22Rv1 (cell line): ENCODE results near the gene KSR2.

ENCODE experiments used
- H3K27ac ChIP-seq: fragments of 450-650 bp; 2 replicates; pipeline ENCODE4 v1.5.1; 2017
- ZFX ChIP-seq: fragments of 450-650 bp; IDR thresholded peaks from 2 replicates; pipeline ENCODE4 v1.6.1; 2017; ENCODE audit warnings: antibody characterized with exemption, borderline replicate concordance
- TF ChIP-seq, protein P1 (sequence below): fragments of 450-650 bp; IDR thresholded peaks from 2 replicates; pipeline ENCODE4 v1.5.1; 2017; ENCODE audit warnings: mild to moderate bottlenecking

Gene KSR2

DNA sequence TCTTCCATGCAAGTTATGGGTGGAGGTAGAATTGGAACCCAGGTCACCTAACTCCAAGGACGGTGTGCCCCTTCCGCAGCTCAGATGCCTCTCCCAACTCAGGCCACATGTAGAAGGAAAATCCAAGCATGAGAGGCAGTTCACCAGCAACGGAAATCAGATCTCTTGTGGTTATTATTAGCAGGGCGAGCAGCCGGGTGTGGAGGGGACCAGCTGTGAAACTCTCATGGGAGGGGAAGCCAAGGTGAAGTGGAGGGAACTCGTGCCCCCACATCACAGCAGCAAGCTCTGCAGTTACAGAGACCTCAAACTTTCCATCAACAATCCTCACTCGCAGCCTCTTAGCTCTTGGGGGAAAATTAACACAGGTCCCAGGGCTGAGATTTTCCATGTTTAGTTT lies 79.7 kb downstream of the KSR2 start:
- no peak overlapping the region for H3K27ac ChIP-seq
- no peak for TF ChIP-seq ZFX
- TF ChIP-seq, protein P1, sequence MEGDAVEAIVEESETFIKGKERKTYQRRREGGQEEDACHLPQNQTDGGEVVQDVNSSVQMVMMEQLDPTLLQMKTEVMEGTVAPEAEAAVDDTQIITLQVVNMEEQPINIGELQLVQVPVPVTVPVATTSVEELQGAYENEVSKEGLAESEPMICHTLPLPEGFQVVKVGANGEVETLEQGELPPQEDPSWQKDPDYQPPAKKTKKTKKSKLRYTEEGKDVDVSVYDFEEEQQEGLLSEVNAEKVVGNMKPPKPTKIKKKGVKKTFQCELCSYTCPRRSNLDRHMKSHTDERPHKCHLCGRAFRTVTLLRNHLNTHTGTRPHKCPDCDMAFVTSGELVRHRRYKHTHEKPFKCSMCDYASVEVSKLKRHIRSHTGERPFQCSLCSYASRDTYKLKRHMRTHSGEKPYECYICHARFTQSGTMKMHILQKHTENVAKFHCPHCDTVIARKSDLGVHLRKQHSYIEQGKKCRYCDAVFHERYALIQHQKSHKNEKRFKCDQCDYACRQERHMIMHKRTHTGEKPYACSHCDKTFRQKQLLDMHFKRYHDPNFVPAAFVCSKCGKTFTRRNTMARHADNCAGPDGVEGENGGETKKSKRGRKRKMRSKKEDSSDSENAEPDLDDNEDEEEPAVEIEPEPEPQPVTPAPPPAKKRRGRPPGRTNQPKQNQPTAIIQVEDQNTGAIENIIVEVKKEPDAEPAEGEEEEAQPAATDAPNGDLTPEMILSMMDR: no peak

- no peak for TF ChIP-seq ZFX
- TF ChIP-seq, protein P1: no peak
- no peak overlapping the region for H3K27ac ChIP-seq
Observed at GRCh38 chr12:117885211-117885610, 83.6 kb downstream of the KSR2 start.

- H3K27ac ChIP-seq: no peak overlapping the region
- TF ChIP-seq, protein P1: no peak
- no peak for TF ChIP-seq ZFX
Observed at GRCh38 chr12:117884161-117884560, 84.6 kb downstream of the KSR2 start.

DNA sequence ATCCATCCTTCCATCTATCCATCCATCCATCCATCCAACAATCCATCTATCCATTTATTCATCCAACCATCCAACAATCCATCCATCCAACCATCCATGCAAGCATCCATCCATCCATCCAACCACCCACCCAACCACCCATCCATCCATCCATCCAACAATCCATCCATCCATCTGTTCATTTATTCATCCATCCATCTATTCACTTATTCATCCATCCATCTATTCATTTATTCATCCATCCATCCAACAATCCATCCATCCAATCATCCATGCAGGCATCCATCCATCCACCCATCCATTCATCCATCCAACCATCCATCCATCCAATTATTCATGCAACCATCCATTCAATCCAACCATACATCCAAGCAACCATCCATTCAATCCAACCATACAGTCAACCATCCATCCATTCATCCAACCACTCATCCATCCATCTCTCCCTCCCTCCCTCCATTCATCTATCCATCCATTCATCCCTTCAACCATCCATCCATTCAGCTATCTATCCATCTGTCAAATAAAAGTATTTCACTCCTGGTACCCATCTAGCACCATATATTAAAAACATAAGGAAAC lies 86.1 kb downstream of the KSR2 start:
- no peak for TF ChIP-seq ZFX
- TF ChIP-seq, protein P1: no peak

DNA sequence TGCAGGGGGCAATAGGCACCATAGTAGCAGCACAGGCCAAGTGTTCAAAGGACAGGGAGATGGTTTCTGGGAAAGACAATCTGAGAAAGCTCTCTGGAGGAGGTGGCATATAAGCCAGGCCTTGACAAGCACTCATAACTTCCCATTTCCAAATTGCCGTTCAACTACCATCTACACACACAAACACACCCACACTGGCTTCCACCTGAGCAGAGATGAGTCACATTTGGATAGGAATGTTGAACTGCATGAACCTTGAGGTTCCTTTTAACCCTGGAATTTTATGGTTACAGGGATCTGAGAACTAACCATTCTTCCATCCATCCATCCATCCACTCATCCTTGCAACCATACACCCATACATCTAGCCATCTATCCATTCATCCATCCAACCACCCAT lies 86.6 kb downstream of the KSR2 start:
- TF ChIP-seq ZFX: no peak
- TF ChIP-seq, protein P1: no peak
- H3K27ac ChIP-seq: no peak overlapping the region

More for the DNA sequence above, 86.1 kb downstream of the KSR2 start:
- H3K27ac ChIP-seq: no peak overlapping the region

DNA sequence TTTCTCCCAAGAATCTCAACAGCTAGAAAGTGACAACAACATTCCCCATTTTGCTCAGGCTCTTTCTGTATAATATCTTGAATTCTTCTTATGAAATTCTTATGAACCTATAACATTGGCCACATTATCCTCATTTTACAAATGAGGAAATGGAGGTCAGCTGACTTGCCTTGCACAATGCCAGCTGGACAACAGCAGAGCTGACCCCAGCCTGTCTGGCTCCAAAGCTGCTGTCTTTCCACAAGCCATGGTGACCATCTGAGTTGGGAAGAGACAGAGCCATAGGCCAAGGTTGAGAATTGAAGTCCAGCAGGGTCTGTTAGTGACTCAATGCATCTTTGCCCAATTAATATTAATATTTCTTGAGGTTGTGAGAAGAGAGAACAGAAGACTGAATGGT lies 87.3 kb downstream of the KSR2 start:
- H3K27ac ChIP-seq: no peak overlapping the region
- TF ChIP-seq, protein P1: no peak
- no peak for TF ChIP-seq ZFX

GRCh38 chr12:117878605-117879004 lies 90.2 kb downstream of the KSR2 start:
- TF ChIP-seq ZFX: no peak
- TF ChIP-seq, protein P1: no peak
- H3K27ac ChIP-seq: no peak overlapping the region
